K562 (cell line): ENCODE data around the gene MBOAT1.

ENCODE experiments used
- NFATC3 ChIP-seq: fragments of 450-650 bp; IDR thresholded peaks from 2 replicates; pipeline ENCODE4 v1.6.1; 2017; ENCODE audit warnings: mild to moderate bottlenecking
- NFXL1 ChIP-seq: fragments of 450-650 bp; formaldehyde crosslinking; IDR thresholded peaks from 2 replicates; pipeline ENCODE4 v1.4.0; 2021; ENCODE audit warnings: mild to moderate bottlenecking
- PHF8 ChIP-seq: fragments of 200-600 bp; sonication (generic); IDR thresholded peaks from 2 replicates; pipeline ENCODE4 v1.6.1; 2012; ENCODE audit warnings: mixed run types, mild to moderate bottlenecking, inconsistent platforms, low read length, moderate library complexity, borderline replicate concordance
- POLR2A ChIP-seq: fragments of 450-650 bp; conservative IDR thresholded peaks from 2 replicates; pipeline ENCODE4 v1.6.1; 2016
- SAFB2 ChIP-seq: fragments of 200-400 bp; formaldehyde crosslinking; IDR thresholded peaks from 2 replicates; pipeline ENCODE4 v1.6.1; 2018; ENCODE audit warnings: borderline replicate concordance, low read length, low read depth, moderate library complexity; ENCODE audit not compliant: severe bottlenecking
- SNIP1 ChIP-seq: fragments of 450-650 bp; IDR thresholded peaks from 2 replicates; pipeline ENCODE4 v1.7.1; 2017; ENCODE audit warnings: low read depth, mild to moderate bottlenecking
- ZC3H4 ChIP-seq: sonication (generic); formaldehyde crosslinking; IDR thresholded peaks from 2 replicates; pipeline ENCODE4 v1.9.0; 2021; ENCODE audit warnings: missing genetic modification reagents, borderline replicate concordance
- TF ChIP-seq, protein P1 (sequence below), 2 experiments: IDR thresholded peaks in 1 of 2; conservative IDR thresholded peaks in 1 of 2; 2 replicates each; pipeline ENCODE4 v1.6.1; 2016; ENCODE audit warnings: low read depth in 2 of 2, mild to moderate bottlenecking in 1 of 2, missing compliant biosample characterization in 1 of 2, missing genetic modification characterization in 1 of 2, moderate library complexity in 1 of 2
- TF ChIP-seq, protein P2 (sequence below): fragments of 200-600 bp; sonication (generic); IDR thresholded peaks from one replicate; pipeline ENCODE4 v1.6.1; 2012; ENCODE audit warnings: mild to moderate bottlenecking, low read depth, low read length, inconsistent platforms
- TF ChIP-seq, protein P3 (sequence below): fragments of 450-650 bp; IDR thresholded peaks from 2 replicates; pipeline ENCODE4 v1.6.1; 2017; ENCODE audit warnings: antibody characterized with exemption
- TF ChIP-seq, protein P4 (sequence below): sonication (generic); formaldehyde crosslinking; IDR thresholded peaks from 2 replicates; pipeline ENCODE4 v1.8.0; 2022; ENCODE audit warnings: mild to moderate bottlenecking, low read depth, missing genetic modification reagents

DNA sequence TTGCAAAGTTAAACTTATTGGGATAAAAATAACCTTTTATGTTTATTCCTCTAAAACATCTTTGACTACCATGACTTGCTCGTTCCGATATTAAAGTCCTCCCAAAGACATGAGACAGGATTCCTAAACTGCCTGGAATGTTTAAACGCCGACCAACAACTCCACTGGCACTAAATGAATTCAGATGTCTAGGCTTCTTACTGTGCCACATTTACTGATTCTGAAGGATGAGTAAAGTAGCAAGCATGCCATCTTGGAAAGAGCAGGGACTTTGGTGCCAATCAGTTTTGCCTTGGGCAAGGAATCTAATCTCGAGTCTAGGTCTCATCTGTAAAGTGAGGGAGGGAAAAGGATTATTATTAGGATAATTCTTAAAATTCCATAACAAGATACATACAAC lies 25.3 kb downstream of the MBOAT1 start:
- TF ChIP-seq NFATC3 = no peak
- TF ChIP-seq, protein P1, sequence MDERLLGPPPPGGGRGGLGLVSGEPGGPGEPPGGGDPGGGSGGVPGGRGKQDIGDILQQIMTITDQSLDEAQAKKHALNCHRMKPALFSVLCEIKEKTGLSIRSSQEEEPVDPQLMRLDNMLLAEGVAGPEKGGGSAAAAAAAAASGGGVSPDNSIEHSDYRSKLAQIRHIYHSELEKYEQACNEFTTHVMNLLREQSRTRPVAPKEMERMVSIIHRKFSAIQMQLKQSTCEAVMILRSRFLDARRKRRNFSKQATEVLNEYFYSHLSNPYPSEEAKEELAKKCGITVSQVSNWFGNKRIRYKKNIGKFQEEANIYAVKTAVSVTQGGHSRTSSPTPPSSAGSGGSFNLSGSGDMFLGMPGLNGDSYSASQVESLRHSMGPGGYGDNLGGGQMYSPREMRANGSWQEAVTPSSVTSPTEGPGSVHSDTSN (CRISPR knock-in tag; IDR thresholded peaks at IDR 0.05; ENCODE audit: low read depth) = no peak
- TF ChIP-seq, protein P1 (tag; conservative IDR thresholded peaks at IDR 0.05; ENCODE audit: low read depth) = no peak
- no peak for TF ChIP-seq SNIP1
- TF ChIP-seq NFXL1 (CRISPR knock-in tag) = no peak
- no peak for TF ChIP-seq SAFB2
- TF ChIP-seq, protein P2, sequence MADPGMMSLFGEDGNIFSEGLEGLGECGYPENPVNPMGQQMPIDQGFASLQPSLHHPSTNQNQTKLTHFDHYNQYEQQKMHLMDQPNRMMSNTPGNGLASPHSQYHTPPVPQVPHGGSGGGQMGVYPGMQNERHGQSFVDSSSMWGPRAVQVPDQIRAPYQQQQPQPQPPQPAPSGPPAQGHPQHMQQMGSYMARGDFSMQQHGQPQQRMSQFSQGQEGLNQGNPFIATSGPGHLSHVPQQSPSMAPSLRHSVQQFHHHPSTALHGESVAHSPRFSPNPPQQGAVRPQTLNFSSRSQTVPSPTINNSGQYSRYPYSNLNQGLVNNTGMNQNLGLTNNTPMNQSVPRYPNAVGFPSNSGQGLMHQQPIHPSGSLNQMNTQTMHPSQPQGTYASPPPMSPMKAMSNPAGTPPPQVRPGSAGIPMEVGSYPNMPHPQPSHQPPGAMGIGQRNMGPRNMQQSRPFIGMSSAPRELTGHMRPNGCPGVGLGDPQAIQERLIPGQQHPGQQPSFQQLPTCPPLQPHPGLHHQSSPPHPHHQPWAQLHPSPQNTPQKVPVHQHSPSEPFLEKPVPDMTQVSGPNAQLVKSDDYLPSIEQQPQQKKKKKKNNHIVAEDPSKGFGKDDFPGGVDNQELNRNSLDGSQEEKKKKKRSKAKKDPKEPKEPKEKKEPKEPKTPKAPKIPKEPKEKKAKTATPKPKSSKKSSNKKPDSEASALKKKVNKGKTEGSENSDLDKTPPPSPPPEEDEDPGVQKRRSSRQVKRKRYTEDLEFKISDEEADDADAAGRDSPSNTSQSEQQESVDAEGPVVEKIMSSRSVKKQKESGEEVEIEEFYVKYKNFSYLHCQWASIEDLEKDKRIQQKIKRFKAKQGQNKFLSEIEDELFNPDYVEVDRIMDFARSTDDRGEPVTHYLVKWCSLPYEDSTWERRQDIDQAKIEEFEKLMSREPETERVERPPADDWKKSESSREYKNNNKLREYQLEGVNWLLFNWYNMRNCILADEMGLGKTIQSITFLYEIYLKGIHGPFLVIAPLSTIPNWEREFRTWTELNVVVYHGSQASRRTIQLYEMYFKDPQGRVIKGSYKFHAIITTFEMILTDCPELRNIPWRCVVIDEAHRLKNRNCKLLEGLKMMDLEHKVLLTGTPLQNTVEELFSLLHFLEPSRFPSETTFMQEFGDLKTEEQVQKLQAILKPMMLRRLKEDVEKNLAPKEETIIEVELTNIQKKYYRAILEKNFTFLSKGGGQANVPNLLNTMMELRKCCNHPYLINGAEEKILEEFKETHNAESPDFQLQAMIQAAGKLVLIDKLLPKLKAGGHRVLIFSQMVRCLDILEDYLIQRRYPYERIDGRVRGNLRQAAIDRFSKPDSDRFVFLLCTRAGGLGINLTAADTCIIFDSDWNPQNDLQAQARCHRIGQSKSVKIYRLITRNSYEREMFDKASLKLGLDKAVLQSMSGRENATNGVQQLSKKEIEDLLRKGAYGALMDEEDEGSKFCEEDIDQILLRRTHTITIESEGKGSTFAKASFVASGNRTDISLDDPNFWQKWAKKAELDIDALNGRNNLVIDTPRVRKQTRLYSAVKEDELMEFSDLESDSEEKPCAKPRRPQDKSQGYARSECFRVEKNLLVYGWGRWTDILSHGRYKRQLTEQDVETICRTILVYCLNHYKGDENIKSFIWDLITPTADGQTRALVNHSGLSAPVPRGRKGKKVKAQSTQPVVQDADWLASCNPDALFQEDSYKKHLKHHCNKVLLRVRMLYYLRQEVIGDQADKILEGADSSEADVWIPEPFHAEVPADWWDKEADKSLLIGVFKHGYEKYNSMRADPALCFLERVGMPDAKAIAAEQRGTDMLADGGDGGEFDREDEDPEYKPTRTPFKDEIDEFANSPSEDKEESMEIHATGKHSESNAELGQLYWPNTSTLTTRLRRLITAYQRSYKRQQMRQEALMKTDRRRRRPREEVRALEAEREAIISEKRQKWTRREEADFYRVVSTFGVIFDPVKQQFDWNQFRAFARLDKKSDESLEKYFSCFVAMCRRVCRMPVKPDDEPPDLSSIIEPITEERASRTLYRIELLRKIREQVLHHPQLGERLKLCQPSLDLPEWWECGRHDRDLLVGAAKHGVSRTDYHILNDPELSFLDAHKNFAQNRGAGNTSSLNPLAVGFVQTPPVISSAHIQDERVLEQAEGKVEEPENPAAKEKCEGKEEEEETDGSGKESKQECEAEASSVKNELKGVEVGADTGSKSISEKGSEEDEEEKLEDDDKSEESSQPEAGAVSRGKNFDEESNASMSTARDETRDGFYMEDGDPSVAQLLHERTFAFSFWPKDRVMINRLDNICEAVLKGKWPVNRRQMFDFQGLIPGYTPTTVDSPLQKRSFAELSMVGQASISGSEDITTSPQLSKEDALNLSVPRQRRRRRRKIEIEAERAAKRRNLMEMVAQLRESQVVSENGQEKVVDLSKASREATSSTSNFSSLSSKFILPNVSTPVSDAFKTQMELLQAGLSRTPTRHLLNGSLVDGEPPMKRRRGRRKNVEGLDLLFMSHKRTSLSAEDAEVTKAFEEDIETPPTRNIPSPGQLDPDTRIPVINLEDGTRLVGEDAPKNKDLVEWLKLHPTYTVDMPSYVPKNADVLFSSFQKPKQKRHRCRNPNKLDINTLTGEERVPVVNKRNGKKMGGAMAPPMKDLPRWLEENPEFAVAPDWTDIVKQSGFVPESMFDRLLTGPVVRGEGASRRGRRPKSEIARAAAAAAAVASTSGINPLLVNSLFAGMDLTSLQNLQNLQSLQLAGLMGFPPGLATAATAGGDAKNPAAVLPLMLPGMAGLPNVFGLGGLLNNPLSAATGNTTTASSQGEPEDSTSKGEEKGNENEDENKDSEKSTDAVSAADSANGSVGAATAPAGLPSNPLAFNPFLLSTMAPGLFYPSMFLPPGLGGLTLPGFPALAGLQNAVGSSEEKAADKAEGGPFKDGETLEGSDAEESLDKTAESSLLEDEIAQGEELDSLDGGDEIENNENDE = no peak
- no peak for TF ChIP-seq PHF8
- TF ChIP-seq POLR2A = no peak
- TF ChIP-seq ZC3H4 (CRISPR knock-in tag) = no peak
- TF ChIP-seq, protein P3, sequence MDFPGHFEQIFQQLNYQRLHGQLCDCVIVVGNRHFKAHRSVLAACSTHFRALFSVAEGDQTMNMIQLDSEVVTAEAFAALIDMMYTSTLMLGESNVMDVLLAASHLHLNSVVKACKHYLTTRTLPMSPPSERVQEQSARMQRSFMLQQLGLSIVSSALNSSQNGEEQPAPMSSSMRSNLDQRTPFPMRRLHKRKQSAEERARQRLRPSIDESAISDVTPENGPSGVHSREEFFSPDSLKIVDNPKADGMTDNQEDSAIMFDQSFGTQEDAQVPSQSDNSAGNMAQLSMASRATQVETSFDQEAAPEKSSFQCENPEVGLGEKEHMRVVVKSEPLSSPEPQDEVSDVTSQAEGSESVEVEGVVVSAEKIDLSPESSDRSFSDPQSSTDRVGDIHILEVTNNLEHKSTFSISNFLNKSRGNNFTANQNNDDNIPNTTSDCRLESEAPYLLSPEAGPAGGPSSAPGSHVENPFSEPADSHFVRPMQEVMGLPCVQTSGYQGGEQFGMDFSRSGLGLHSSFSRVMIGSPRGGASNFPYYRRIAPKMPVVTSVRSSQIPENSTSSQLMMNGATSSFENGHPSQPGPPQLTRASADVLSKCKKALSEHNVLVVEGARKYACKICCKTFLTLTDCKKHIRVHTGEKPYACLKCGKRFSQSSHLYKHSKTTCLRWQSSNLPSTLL = no peak
- TF ChIP-seq, protein P4, sequence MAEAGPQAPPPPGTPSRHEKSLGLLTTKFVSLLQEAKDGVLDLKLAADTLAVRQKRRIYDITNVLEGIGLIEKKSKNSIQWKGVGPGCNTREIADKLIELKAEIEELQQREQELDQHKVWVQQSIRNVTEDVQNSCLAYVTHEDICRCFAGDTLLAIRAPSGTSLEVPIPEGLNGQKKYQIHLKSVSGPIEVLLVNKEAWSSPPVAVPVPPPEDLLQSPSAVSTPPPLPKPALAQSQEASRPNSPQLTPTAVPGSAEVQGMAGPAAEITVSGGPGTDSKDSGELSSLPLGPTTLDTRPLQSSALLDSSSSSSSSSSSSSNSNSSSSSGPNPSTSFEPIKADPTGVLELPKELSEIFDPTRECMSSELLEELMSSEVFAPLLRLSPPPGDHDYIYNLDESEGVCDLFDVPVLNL (CRISPR knock-in tag) = no peak
